ENCODE results near the gene NUMBL. TPM values are rescaled to one million over a fixed set of nuclear protein-coding genes. Genes with fewer than 3 reads are reported as not detected.
"Not testable (repeated sequence)": the region's sequence is repeated elsewhere in the genome, so short reads cannot be mapped to it uniquely, and the experiment has no call there.

NUMBL gene
- total and polyA plus RNA-seq, 3 experiments from 2014 or later = 1.1 to 13.7 (median 13.6) TPM

DNA sequence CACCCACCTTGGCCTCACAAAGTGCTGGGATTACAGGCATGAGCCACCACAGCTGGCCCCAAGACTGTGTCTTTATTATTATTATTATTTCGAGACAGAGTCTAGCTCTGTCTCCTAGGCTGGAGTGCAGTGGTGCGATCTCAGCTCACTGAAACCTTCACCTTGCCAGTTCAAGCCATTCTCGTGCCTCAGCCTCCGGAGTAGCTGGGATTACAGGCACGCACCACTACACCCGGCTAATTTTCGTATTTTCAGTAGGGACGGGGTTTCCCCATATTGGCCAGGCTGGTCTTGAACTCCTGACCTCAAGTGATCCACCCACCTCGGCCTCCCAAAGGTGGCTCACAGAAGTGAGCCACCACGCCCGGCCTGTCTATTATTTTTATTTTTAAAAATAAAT, 38.1 kb downstream of the NUMBL start:
- not testable (repeated sequence) for H3K27me3 Mint-ChIP-seq

DNA sequence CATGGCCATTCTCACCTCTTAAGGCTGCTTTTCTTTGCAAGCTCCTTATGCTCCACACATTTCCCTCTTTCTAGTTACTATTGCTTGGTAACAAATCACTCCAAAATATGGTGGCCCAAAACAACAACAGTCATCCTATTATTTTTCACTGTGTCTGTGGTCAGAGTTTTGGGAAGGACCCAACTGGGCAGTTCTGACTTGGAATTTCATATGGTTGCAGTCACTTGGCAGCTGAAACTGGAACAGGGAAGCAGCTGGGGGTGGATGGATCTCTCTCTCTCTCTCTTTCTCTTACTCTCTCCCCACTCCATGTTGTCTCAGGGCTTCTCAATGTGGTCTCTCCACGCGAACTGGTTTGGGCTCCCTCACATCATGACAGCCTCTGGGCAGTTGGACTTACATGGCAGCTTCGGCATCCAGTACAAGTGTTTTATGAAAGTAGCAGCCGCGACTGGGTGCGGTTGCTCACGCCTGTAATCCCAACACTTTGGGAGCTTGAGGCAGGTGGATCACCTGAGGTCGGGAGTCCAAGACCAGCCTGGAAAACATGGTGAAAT, 39.6 kb downstream of the NUMBL start:
- POLR2A ChIA-PET = no interaction called here
- H3K36me3 ChIP-seq (ENCODE audit: insufficient read depth, low read length) = no peaks in the 10 kb centered on the region
- DNase-seq = no peak

More for the DNA sequence above, 38.1 kb downstream of the NUMBL start:
- H3K27ac ChIP-seq (ENCODE audit: low read depth, low read length); H3K36me3 ChIP-seq (ENCODE audit: insufficient read depth, low read length); H3K4me3 ChIP-seq (ENCODE audit: low read length); H3K36me3 Mint-ChIP-seq; H3K4me1 ChIP-seq (ENCODE audit: insufficient read depth, low read length); POLR2A ChIA-PET; DNase-seq; H3K4me1 Mint-ChIP-seq; H3K4me3 Mint-ChIP-seq; H3K27me3 ChIP-seq (ENCODE audit: insufficient read depth, low read length, poor library complexity, severe bottlenecking); H3K9me3 Mint-ChIP-seq; CTCF ChIA-PET; H3K9me3 ChIP-seq (ENCODE audit: low read length): not testable (repeated sequence)
- peak overlapping the region in 1 of 8 donors; percentile 70 for H3K27ac Mint-ChIP-seq

DNA sequence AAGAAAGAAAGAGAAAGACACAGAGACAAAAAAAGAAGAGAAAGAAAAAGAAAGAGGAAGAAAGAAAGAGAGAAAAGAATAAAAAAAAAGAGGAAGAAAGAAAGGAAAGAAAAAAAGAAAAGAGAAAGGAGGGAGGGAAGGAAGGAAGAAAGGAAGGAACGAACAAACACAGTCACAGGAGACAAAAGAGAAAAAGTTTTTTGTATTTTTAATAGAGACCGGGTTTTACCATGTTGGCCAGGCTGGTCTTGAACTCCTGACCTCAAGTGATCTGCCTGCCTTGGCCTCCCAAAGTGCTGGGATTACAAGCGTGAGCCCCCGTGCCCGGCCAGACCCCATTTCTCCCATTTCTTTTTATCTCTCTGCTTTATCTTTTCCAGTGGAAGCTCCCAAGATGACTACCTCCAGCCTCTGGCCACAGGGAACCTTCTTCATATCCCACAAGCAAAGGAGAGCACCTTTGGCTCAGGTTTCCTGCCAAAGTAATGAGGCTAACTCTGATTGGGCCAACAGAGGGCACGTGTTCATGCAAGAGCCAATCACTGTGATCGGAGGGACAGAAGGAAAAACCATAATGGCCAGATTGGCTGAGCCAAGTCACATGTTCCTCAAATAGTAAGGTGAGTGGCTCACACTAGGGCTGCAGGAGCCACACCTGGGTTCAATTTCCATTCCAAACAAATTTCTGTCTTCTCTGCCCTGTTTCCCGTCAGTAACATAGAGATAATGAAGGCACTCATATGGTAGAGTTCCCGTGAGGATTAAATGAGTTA, 40.4 kb downstream of the NUMBL start:
- H3K36me3 ChIP-seq (ENCODE audit: insufficient read depth, low read length); H3K4me3 Mint-ChIP-seq; H3K4me1 Mint-ChIP-seq; DNase-seq; H3K36me3 Mint-ChIP-seq; CTCF ChIA-PET; H3K4me1 ChIP-seq (ENCODE audit: insufficient read depth, low read length); H3K27ac Mint-ChIP-seq; H3K27ac ChIP-seq (ENCODE audit: low read depth, low read length); POLR2A ChIA-PET; H3K9me3 Mint-ChIP-seq; H3K27me3 ChIP-seq (ENCODE audit: insufficient read depth, low read length, poor library complexity, severe bottlenecking); H3K4me3 ChIP-seq (ENCODE audit: low read length); H3K9me3 ChIP-seq (ENCODE audit: low read length): not testable (repeated sequence)
- H3K27me3 Mint-ChIP-seq = peaks cover 8 to 13% of the 10 kb centered on the region in 2 donors

More for the DNA sequence above, 39.6 kb downstream of the NUMBL start:
- CTCF ChIA-PET = no interaction called here
- H3K9me3 Mint-ChIP-seq = no peaks in the 10 kb centered on the region
- Histone ChIP-seq H3K4me1 (ENCODE audit: insufficient read depth, low read length) (no peaks in the 10 kb centered on the region), H3K4me3 (ENCODE audit: low read length) (no peak overlapping the region), H3K27ac (ENCODE audit: low read depth, low read length) (no peak overlapping the region), H3K9me3 (ENCODE audit: low read length) (no peaks in the 10 kb centered on the region), H3K27me3 (ENCODE audit: insufficient read depth, low read length, poor library complexity, severe bottlenecking) (no peaks in the 10 kb centered on the region)
- no peak overlapping the region for H3K4me3 Mint-ChIP-seq
- no peaks in the 10 kb centered on the region for H3K36me3 Mint-ChIP-seq
- no peak overlapping the region for H3K27ac Mint-ChIP-seq
- H3K4me1 Mint-ChIP-seq = no peaks in the 10 kb centered on the region
- peaks cover 8 to 10% of the 10 kb centered on the region in 2 donors for H3K27me3 Mint-ChIP-seq

DNA sequence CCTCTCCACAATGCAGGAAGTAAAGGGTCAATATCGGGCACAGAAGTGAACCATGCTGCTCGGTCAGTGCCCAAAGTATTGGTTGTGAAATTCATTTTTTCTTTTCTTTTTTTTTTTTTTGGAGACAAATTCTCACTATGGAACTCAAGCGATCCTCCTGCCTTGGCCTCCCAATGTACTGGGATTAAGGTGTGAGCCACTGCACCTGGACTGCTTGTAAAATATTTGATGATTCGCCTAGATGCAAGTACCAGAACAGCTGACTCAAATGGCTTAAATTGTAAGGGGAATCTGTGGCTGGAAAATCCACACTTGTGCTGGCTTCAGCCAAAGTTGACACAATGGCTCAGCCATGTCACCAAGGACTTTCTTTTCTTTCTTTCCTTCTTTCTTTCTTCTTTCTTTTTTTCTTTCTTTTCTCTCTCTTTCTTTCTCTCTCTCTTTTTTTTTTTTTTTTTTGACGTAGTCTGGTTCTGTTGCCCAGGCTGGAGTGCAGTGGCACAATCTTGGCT, 43.7 kb downstream of the NUMBL start:
- Mint-ChIP-seq H3K4me1 (no peaks in the 10 kb centered on the region), H3K36me3 (peaks cover 0 to 2% (median 0%) of the 10 kb centered on the region in 3 donors), H3K27ac (no peak overlapping the region), H3K27me3 (peaks cover 12 to 16% of the 10 kb centered on the region in 2 donors), H3K9me3 (no peaks in the 10 kb centered on the region), H3K4me3 (no peak overlapping the region)
- Histone ChIP-seq H3K4me1 (ENCODE audit: insufficient read depth, low read length) (no peaks in the 10 kb centered on the region), H3K27me3 (ENCODE audit: insufficient read depth, low read length, poor library complexity, severe bottlenecking) (no peaks in the 10 kb centered on the region), H3K4me3 (ENCODE audit: low read length) (no peak overlapping the region), H3K27ac (ENCODE audit: low read depth, low read length) (no peak overlapping the region), H3K36me3 (ENCODE audit: insufficient read depth, low read length) (no peaks in the 10 kb centered on the region), H3K9me3 (ENCODE audit: low read length) (no peaks in the 10 kb centered on the region)
- ChIA-PET CTCF (interaction anchor here (1.1 to 2.4 kb wide), 2 partner anchors 12 to 126 kb away, joined by 3 to 20 read pairs; no protein-coding TSS in a partner anchor), POLR2A (no interaction called here)
- DNase-seq = no peak

DNA sequence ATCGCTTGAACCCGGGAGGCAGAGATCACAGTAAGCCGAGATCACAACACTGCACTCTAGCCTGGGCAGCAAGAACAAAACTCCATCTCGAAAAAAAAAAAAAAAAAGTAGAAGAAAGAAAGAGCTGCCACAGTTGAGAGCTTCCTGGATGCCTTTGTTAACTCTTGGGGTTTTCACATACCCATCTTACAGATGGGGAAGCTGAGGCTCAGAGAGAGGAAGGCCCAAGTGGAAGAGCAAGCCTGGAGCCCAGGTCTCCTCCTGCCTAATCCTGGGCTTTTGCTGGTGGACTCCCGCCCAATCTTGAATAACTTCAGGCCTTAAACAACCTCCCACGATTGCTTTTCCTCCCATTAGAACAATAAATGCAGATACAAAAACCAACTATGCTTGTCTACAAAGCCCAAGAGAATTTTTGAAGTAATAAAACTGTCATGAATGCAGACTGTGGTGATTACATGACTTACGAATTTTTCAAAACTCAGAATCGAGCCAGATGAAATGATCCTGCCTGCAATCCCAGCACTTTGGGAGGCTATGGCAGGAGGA, 47.6 kb downstream of the NUMBL start:
- H3K9me3 ChIP-seq (ENCODE audit: low read length) = no peaks in the 10 kb centered on the region
- no peaks in the 10 kb centered on the region for H3K9me3 Mint-ChIP-seq
- peaks cover 10 to 21% of the 10 kb centered on the region in 2 donors for H3K27me3 Mint-ChIP-seq
- ChIA-PET POLR2A (interaction anchor here (0.5 kb wide), 1 partner anchor 593 kb away, joined by 8 read pairs; no protein-coding TSS in a partner anchor), CTCF (interaction anchor here (2.4 kb wide), 1 partner anchor 8 kb away, joined by 17 read pairs; no protein-coding TSS in a partner anchor)
- H3K27ac Mint-ChIP-seq = no peak overlapping the region
- DNase-seq = no peak
- no peaks in the 10 kb centered on the region for H3K4me1 ChIP-seq (ENCODE audit: insufficient read depth, low read length)
- H3K4me3 ChIP-seq (ENCODE audit: low read length) = no peak overlapping the region
- H3K4me3 Mint-ChIP-seq = no peak overlapping the region
- H3K27ac ChIP-seq (ENCODE audit: low read depth, low read length) = no peak overlapping the region
- peaks cover 0 to 5% (median 0%) of the 10 kb centered on the region in 3 donors for H3K4me1 Mint-ChIP-seq
- no peaks in the 10 kb centered on the region for H3K27me3 ChIP-seq (ENCODE audit: insufficient read depth, low read length, poor library complexity, severe bottlenecking)
- peaks cover 0 to 2% (median 0%) of the 10 kb centered on the region in 3 donors for H3K36me3 Mint-ChIP-seq
- H3K36me3 ChIP-seq (ENCODE audit: insufficient read depth, low read length) = no peaks in the 10 kb centered on the region

DNA sequence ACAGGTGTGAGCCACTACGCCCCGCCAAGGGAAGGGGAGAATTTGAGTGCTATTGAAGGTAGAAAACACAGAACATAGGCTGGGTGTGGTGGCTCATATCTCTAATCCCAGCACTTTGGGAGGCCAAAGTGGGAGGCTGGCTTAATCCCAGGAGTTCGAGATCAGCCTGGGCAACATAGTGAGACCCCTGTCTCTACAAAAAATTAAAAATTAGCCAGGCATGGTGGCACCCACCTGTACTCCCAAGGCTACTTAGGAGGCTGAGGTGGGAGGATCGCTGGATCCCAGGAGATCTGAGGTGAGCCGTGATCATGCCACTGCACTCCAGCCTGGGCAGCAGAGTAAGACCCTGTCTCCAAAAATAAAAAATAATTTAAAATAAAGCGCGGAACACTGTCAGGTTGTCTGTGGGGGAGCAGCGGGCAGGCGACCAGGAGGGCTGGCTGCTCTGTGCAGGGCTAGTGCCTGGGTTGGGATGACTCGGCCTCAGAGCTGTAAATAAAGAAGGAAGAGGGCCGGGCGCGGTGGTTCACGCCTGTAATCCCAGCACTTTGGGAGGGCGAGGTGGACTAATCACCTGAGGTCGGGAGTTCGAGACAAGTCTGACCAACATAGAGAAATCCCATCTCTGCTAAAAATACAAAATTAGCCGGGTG, 48.3 kb downstream of the NUMBL start:
- no peaks in the 10 kb centered on the region for H3K9me3 Mint-ChIP-seq

DNA sequence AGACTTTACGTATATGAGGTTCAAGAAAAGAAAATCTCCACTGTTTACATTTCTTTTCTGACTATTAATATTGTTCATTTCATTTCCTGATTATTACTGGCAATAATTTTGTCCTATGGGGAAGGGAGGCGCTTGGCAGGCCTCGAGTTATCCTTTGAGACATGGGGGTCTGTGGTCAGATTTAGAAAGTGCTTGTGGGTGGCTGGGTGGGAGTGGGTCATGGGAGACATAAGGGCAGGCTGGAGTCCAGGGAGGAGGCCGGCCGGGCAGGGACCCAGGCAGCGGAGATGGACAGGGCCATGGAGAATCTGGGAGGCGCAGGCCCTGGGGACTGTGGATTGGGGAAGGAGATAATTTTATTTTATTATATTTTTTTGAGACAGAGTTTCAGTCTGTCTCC, 49.2 kb downstream of the NUMBL start:
- Mint-ChIP-seq H3K4me3 (no peak overlapping the region), H3K27me3 (peaks cover 10 to 16% of the 10 kb centered on the region in 2 donors), H3K27ac (no peak overlapping the region), H3K9me3 (no peaks in the 10 kb centered on the region), H3K4me1 (peaks cover 0 to 5% (median 0%) of the 10 kb centered on the region in 3 donors), H3K36me3 (peaks cover 0 to 2% (median 0%) of the 10 kb centered on the region in 3 donors)
- H3K4me1 ChIP-seq (ENCODE audit: insufficient read depth, low read length) = no peaks in the 10 kb centered on the region
- no peak for DNase-seq
- CTCF ChIA-PET = no interaction called here
- no peaks in the 10 kb centered on the region for H3K27me3 ChIP-seq (ENCODE audit: insufficient read depth, low read length, poor library complexity, severe bottlenecking)
- no peaks in the 10 kb centered on the region for H3K9me3 ChIP-seq (ENCODE audit: low read length)
- no peak overlapping the region for H3K4me3 ChIP-seq (ENCODE audit: low read length)
- H3K27ac ChIP-seq (ENCODE audit: low read depth, low read length) = no peak overlapping the region
- POLR2A ChIA-PET = no interaction called here
- no peaks in the 10 kb centered on the region for H3K36me3 ChIP-seq (ENCODE audit: insufficient read depth, low read length)

More for the DNA sequence above, 48.3 kb downstream of the NUMBL start:
- peaks cover 0 to 2% (median 0%) of the 10 kb centered on the region in 3 donors for H3K36me3 Mint-ChIP-seq
- no peak overlapping the region for H3K4me3 ChIP-seq (ENCODE audit: low read length)
- H3K27me3 Mint-ChIP-seq = peaks cover 10 to 21% of the 10 kb centered on the region in 2 donors
- no peaks in the 10 kb centered on the region for H3K9me3 ChIP-seq (ENCODE audit: low read length)
- no peaks in the 10 kb centered on the region for H3K36me3 ChIP-seq (ENCODE audit: insufficient read depth, low read length)
- ChIA-PET CTCF (interaction anchor here (2.4 kb wide), 1 partner anchor 8 kb away, joined by 17 read pairs; no protein-coding TSS in a partner anchor), POLR2A (interaction anchor here (0.5 kb wide), 1 partner anchor 594 kb away, joined by 8 read pairs; no protein-coding TSS in a partner anchor)
- DNase-seq = no peak
- no peak overlapping the region for H3K4me3 Mint-ChIP-seq
- H3K4me1 Mint-ChIP-seq = peaks cover 0 to 5% (median 0%) of the 10 kb centered on the region in 3 donors
- H3K4me1 ChIP-seq (ENCODE audit: insufficient read depth, low read length) = no peaks in the 10 kb centered on the region
- H3K27ac ChIP-seq (ENCODE audit: low read depth, low read length) = no peak overlapping the region
- no peak overlapping the region for H3K27ac Mint-ChIP-seq
- H3K27me3 ChIP-seq (ENCODE audit: insufficient read depth, low read length, poor library complexity, severe bottlenecking) = no peaks in the 10 kb centered on the region

Measured in CD8-positive, alpha-beta memory T cell (primary cell).